ENCODE data around the gene SLC25A53.

DNA sequence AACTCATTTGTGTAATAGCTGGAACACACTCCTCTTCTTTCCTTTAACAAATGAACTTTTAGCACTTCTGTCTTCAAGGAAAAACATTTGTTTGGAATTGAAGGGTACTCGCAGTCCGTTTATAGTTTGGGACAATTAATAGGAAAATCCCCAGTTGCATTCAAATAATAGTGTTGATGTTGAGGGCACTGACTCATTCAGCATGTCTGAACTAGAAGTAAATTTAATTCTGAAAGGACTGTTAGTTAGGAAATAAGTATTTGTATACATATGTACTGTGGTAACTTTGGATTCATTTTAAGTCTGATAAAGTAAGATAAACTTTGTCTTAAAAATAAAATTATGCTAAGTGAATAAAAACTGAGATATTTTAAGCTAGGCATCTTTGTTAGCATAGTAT, 36.7 kb upstream of the SLC25A53 start:
- TF ChIP-seq CTCF (IDR thresholded peaks at IDR 0.05) (no peak), POLR2A (IDR thresholded peaks at IDR 0.05) (no peak)

All from thyroid gland (tissue), 4 donors.